ENCODE data around the gene BST2.

The BST2 gene

GRCh38 chr19:17445526-17446165 is 40.2 kb upstream of the BST2 start:
- peaks cover 51% of the 10 kb centered on the region for H3K27me3 ChIP-seq (replicated peaks; ENCODE audit: insufficient read depth, low read length)
- no peak overlapping the region for H3K27ac ChIP-seq (ENCODE audit: low read length)
- no peak overlapping the region for H3K4me3 ChIP-seq (ENCODE audit: low read length)
- H3K4me1 ChIP-seq (ENCODE audit: low read length) = peaks cover 5% of the 10 kb centered on the region
- no peak for DNase-seq
- no peak overlapping the region for H3K4me2 ChIP-seq (ENCODE audit: low read depth, low read length)
- TF ChIP-seq CTCF (IDR thresholded peaks at IDR 0.05; ENCODE audit: low read length) = no peak
- TF ChIP-seq EZH2phosphoT487 (IDR thresholded peaks at IDR 0.05; ENCODE audit: low read length) = no peak
- no peak for TF ChIP-seq EZH2 (optimal IDR thresholded peaks at IDR 0.05; ENCODE audit: low read depth, low read length)
- H3F3A ChIP-seq (ENCODE audit: insufficient read depth, low read length) = no peaks in the 10 kb centered on the region
- H3K9me3 ChIP-seq (replicated peaks; ENCODE audit: insufficient read depth, low read length) = no peaks in the 10 kb centered on the region
- H2AFZ ChIP-seq (ENCODE audit: low read length) = no peak overlapping the region
- no peaks in the 10 kb centered on the region for H3K36me3 ChIP-seq (replicated peaks; ENCODE audit: insufficient read depth, low read length)
- H3K9me2 ChIP-seq (replicated peaks; ENCODE audit: insufficient read depth, low read length) = no peaks in the 10 kb centered on the region
- no peak overlapping the region for H3K9ac ChIP-seq (ENCODE audit: low read length)
- H4K20me1 ChIP-seq (ENCODE audit: insufficient read depth, low read length) = no peaks in the 10 kb centered on the region
- H3K79me2 ChIP-seq (ENCODE audit: low read length) = no peaks in the 10 kb centered on the region

GRCh38 chr19:17441241-17442021 is 36.0 kb upstream of the BST2 start:
- no peaks in the 10 kb centered on the region for H3K4me1 ChIP-seq (ENCODE audit: low read length)
- H3K27me3 ChIP-seq (replicated peaks; ENCODE audit: insufficient read depth, low read length) = peaks cover 48% of the 10 kb centered on the region
- no peaks in the 10 kb centered on the region for H3F3A ChIP-seq (ENCODE audit: insufficient read depth, low read length)
- no peak overlapping the region for H2AFZ ChIP-seq (ENCODE audit: low read length)
- H3K36me3 ChIP-seq (replicated peaks; ENCODE audit: insufficient read depth, low read length) = no peaks in the 10 kb centered on the region
- H3K9ac ChIP-seq (ENCODE audit: low read length) = no peak overlapping the region
- H4K20me1 ChIP-seq (ENCODE audit: insufficient read depth, low read length) = no peaks in the 10 kb centered on the region
- no peak overlapping the region for H3K4me2 ChIP-seq (ENCODE audit: low read depth, low read length)
- no peaks in the 10 kb centered on the region for H3K9me3 ChIP-seq (replicated peaks; ENCODE audit: insufficient read depth, low read length)
- no peaks in the 10 kb centered on the region for H3K9me2 ChIP-seq (replicated peaks; ENCODE audit: insufficient read depth, low read length)
- no peak for TF ChIP-seq EZH2 (optimal IDR thresholded peaks at IDR 0.05; ENCODE audit: low read depth, low read length)
- TF ChIP-seq CTCF (IDR thresholded peaks at IDR 0.05; ENCODE audit: low read length) = peak; percentile 30
- H3K4me3 ChIP-seq (ENCODE audit: low read length) = no peak overlapping the region
- no peaks in the 10 kb centered on the region for H3K79me2 ChIP-seq (ENCODE audit: low read length)
- H3K27ac ChIP-seq (ENCODE audit: low read length) = no peak overlapping the region
- DNase-seq = no peak

- TF ChIP-seq CTCF (IDR thresholded peaks at IDR 0.05; ENCODE audit: low read length) (no peak), EZH2phosphoT487 (IDR thresholded peaks at IDR 0.05; ENCODE audit: low read length) (no peak), EZH2 (optimal IDR thresholded peaks at IDR 0.05; ENCODE audit: low read depth, low read length) (no peak)
- no peaks in the 10 kb centered on the region for H3K4me1 ChIP-seq (ENCODE audit: low read length)
- no peaks in the 10 kb centered on the region for H4K20me1 ChIP-seq (ENCODE audit: insufficient read depth, low read length)
- no peaks in the 10 kb centered on the region for H3K79me2 ChIP-seq (ENCODE audit: low read length)
- no peak overlapping the region for H3K4me3 ChIP-seq (ENCODE audit: low read length)
- H3K9me2 ChIP-seq (replicated peaks; ENCODE audit: insufficient read depth, low read length) = no peaks in the 10 kb centered on the region
- H3K4me2 ChIP-seq (ENCODE audit: low read depth, low read length) = no peak overlapping the region
- no peaks in the 10 kb centered on the region for H3K9me3 ChIP-seq (replicated peaks; ENCODE audit: insufficient read depth, low read length)
- no peaks in the 10 kb centered on the region for H3K36me3 ChIP-seq (replicated peaks; ENCODE audit: insufficient read depth, low read length)
- no peak for DNase-seq
- peaks cover 47% of the 10 kb centered on the region for H3K27me3 ChIP-seq (replicated peaks; ENCODE audit: insufficient read depth, low read length)
- H3K27ac ChIP-seq (ENCODE audit: low read length) = no peak overlapping the region
- no peak overlapping the region for H2AFZ ChIP-seq (ENCODE audit: low read length)
- H3K9ac ChIP-seq (ENCODE audit: low read length) = no peak overlapping the region
- H3F3A ChIP-seq (ENCODE audit: insufficient read depth, low read length) = no peaks in the 10 kb centered on the region
These were observed 31.4 kb upstream of the BST2 start for GRCh38 chr19:17436874-17437267.
